OCI-LY7 (cell line): Measurements from ENCODE around the gene UCK2.

ENCODE experiments used
- CTCF ChIP-seq: fragments of 200-600 bp; sonication (generic); conservative IDR thresholded peaks from 2 replicates; pipeline ENCODE4 v1.5.1; 2014; ENCODE audit warnings: mild to moderate bottlenecking, antibody characterized with exemption, low read length, moderate library complexity, mixed read lengths
- EZH2phosphoT487 ChIP-seq: fragments of 200-600 bp; sonication (generic); IDR thresholded peaks from 2 replicates; pipeline ENCODE4 v1.6.1; 2018; ENCODE audit warnings: low read depth, borderline replicate concordance, mild to moderate bottlenecking, mixed run types, antibody characterized with exemption, low read length, moderate library complexity, mixed read lengths

GRCh38 chr1:165836664-165837482 is 9.5 kb downstream of the UCK2 start:
- TF ChIP-seq CTCF: no peak
- no peak for TF ChIP-seq EZH2phosphoT487
